IgD-negative memory B cell (primary cell): ENCODE measurements around the gene MT1A. TPM values are rescaled to one million over a fixed set of nuclear protein-coding genes. Genes with fewer than 3 reads are reported as not detected.

Experiments
- H3K27ac Mint-ChIP-seq, 3 donors: one replicate each; pipeline ENCODE4 v1.8.0; 2020 to 2022; ENCODE audit warnings: mild to moderate bottlenecking in 3 of 3, mixed read lengths in 3 of 3, moderate library complexity in 1 of 3
- H3K27me3 Mint-ChIP-seq: one replicate; pipeline ENCODE4 v1.8.0; 2021; ENCODE audit warnings: mixed read lengths
- H3K36me3 Mint-ChIP-seq: one replicate; pipeline ENCODE4 v1.8.0; 2020; ENCODE audit warnings: mild to moderate bottlenecking, mixed read lengths
- H3K4me1 Mint-ChIP-seq, 3 donors: one replicate each; pipeline ENCODE4 v1.8.0; 2020 to 2022; ENCODE audit warnings: mixed read lengths in 3 of 3, mild to moderate bottlenecking in 1 of 3
- H3K4me3 Mint-ChIP-seq, 4 donors: one replicate each; pipeline ENCODE4 v1.8.0; 2020 to 2022; ENCODE audit warnings: mild to moderate bottlenecking in 4 of 4, mixed read lengths in 4 of 4, moderate library complexity in 3 of 4
- H3K9me3 Mint-ChIP-seq, 3 donors: one replicate each; pipeline ENCODE4 v1.8.0; 2020 to 2021; ENCODE audit warnings: mixed read lengths in 3 of 3, mild to moderate bottlenecking in 1 of 3
- polyA plus RNA-seq: library from polyadenylated mRNA; unstranded; fragments of 300-500 nt; fragmentation: Illumina TruSeq; gene quantifications from one replicate; pipeline ENCODE4 v1.2.3, GENCODE V29; 2021

The MT1A gene
- polyA plus RNA-seq, 1 donor from 2014 or later, result not detected

- H3K36me3 Mint-ChIP-seq, result no peaks in the 10 kb centered on the region
- H3K27me3 Mint-ChIP-seq, result peaks cover 8% of the 10 kb centered on the region
- H3K27ac Mint-ChIP-seq, result peak overlapping the region in 1 of 3 donors; percentile 10
- peak overlapping the region; percentile 83 to 95 (median 89) for H3K4me3 Mint-ChIP-seq
- peaks cover 0 to 10% (median 6%) of the 10 kb centered on the region in 3 donors for H3K4me1 Mint-ChIP-seq
- peaks cover 1 to 7% (median 3%) of the 10 kb centered on the region in 3 donors for H3K9me3 Mint-ChIP-seq
These were observed 44.4 kb downstream of the MT1A start for GRCh38 chr16:56682703-56683397.

GRCh38 chr16:56683424-56684172 is 45.1 kb downstream of the MT1A start:
- H3K4me1 Mint-ChIP-seq, result peaks cover 0 to 10% (median 6%) of the 10 kb centered on the region in 3 donors
- peak overlapping the region in 1 of 4 donors; percentile 83 for H3K4me3 Mint-ChIP-seq
- H3K36me3 Mint-ChIP-seq, result no peaks in the 10 kb centered on the region
- H3K9me3 Mint-ChIP-seq, result peaks cover 1 to 7% (median 6%) of the 10 kb centered on the region in 3 donors
- peaks cover 8% of the 10 kb centered on the region for H3K27me3 Mint-ChIP-seq
- H3K27ac Mint-ChIP-seq, result no peak overlapping the region

- Mint-ChIP-seq H3K9me3 (peaks cover 1 to 7% (median 6%) of the 10 kb centered on the region in 3 donors), H3K36me3 (no peaks in the 10 kb centered on the region), H3K27me3 (peaks cover 12% of the 10 kb centered on the region), H3K4me1 (peaks cover 0 to 10% (median 6%) of the 10 kb centered on the region in 3 donors), H3K4me3 (no peak overlapping the region), H3K27ac (no peak overlapping the region)
These were observed 45.9 kb downstream of the MT1A start for GRCh38 chr16:56684256-56684925.

GRCh38 chr16:56684926-56685590 is 46.6 kb downstream of the MT1A start:
- Mint-ChIP-seq H3K9me3 (peaks cover 1 to 7% (median 6%) of the 10 kb centered on the region in 3 donors), H3K27ac (no peak overlapping the region), H3K4me3 (no peak overlapping the region), H3K27me3 (peaks cover 14% of the 10 kb centered on the region), H3K4me1 (peaks cover 0 to 10% (median 6%) of the 10 kb centered on the region in 3 donors), H3K36me3 (no peaks in the 10 kb centered on the region)

GRCh38 chr16:56686758-56687157 is 48.3 kb downstream of the MT1A start:
- Mint-ChIP-seq H3K36me3 (no peaks in the 10 kb centered on the region), H3K4me3 (no peak overlapping the region), H3K9me3 (peaks cover 1 to 8% (median 7%) of the 10 kb centered on the region in 3 donors), H3K4me1 (peaks cover 0 to 6% (median 5%) of the 10 kb centered on the region in 3 donors), H3K27me3 (peaks cover 19% of the 10 kb centered on the region), H3K27ac (no peak overlapping the region)

GRCh38 chr16:56688762-56689161 is 50.3 kb downstream of the MT1A start:
- peaks cover 0 to 3% (median 0%) of the 10 kb centered on the region in 3 donors for H3K4me1 Mint-ChIP-seq
- peaks cover 1 to 8% (median 7%) of the 10 kb centered on the region in 3 donors for H3K9me3 Mint-ChIP-seq
- no peak overlapping the region for H3K27ac Mint-ChIP-seq
- peaks cover 18% of the 10 kb centered on the region for H3K27me3 Mint-ChIP-seq
- no peaks in the 10 kb centered on the region for H3K36me3 Mint-ChIP-seq
- H3K4me3 Mint-ChIP-seq, result peak overlapping the region in 1 of 4 donors; percentile 57

- peaks cover 16% of the 10 kb centered on the region for H3K27me3 Mint-ChIP-seq
- peaks cover 0 to 2% (median 0%) of the 10 kb centered on the region in 3 donors for H3K4me1 Mint-ChIP-seq
- peaks cover 1 to 8% (median 7%) of the 10 kb centered on the region in 3 donors for H3K9me3 Mint-ChIP-seq
- H3K27ac Mint-ChIP-seq, result no peak overlapping the region
- H3K4me3 Mint-ChIP-seq, result no peak overlapping the region
- H3K36me3 Mint-ChIP-seq, result no peaks in the 10 kb centered on the region
These were observed 50.7 kb downstream of the MT1A start for GRCh38 chr16:56689171-56689570.

Other genes with a start within 250 kb of the MT1A start
- gene AMFR, start 213.1 kb upstream of the MT1A start, polyA plus RNA-seq, result 58.7 TPM
- 57.2 TPM for gene NUDT21, start 187.3 kb upstream of the MT1A start, polyA plus RNA-seq
- gene OGFOD1, start 187.1 kb upstream of the MT1A start, polyA plus RNA-seq, result 65.8 TPM
- gene BBS2, start 118.6 kb upstream of the MT1A start, polyA plus RNA-seq, result 18.2 TPM
- gene MT4, start 73.6 kb upstream of the MT1A start, polyA plus RNA-seq, result not detected
- gene MT3, start 49.1 kb upstream of the MT1A start, polyA plus RNA-seq, result not detected
- gene MT2A, start 30.1 kb upstream of the MT1A start, polyA plus RNA-seq, result 40.8 TPM
- 0.49 TPM for gene MT1E, start 12.9 kb upstream of the MT1A start, polyA plus RNA-seq
- not detected for gene MT1M, start 6.0 kb upstream of the MT1A start, polyA plus RNA-seq
- gene MT1B, start 13.2 kb downstream of the MT1A start, polyA plus RNA-seq, result not detected
- gene MT1F, start 19.3 kb downstream of the MT1A start, polyA plus RNA-seq, result 9.7 TPM
- gene MT1G, start 29.4 kb downstream of the MT1A start, polyA plus RNA-seq, result not detected
- not detected for gene MT1H, start 31.1 kb downstream of the MT1A start, polyA plus RNA-seq
- 14.2 TPM for gene MT1X, start 43.8 kb downstream of the MT1A start, polyA plus RNA-seq
- gene NUP93, start 91.5 kb downstream of the MT1A start, polyA plus RNA-seq, result 60.6 TPM
- gene SLC12A3, start 226.5 kb downstream of the MT1A start, polyA plus RNA-seq, result 1.6 TPM